ENCODE data around the gene SCN5A. TPM values are rescaled to one million over a fixed set of nuclear protein-coding genes. Genes with fewer than 3 reads are reported as not detected.

Gene SCN5A
- total and polyA plus RNA-seq, 2 of the 13 experiments (the other 11 are each of a cell fraction or from before 2014, with no cell fraction given): 0.22 TPM; not detected in 1

- Histone ChIP-seq H3K4me3 (replicated peaks in 1 of 3; ENCODE audit: insufficient read depth in 1 of 3, low read depth in 2 of 3, low read length in 3 of 3) (no peak overlapping the region), H2AFZ (ENCODE audit: low read length) (no peak overlapping the region), H3K9ac (ENCODE audit: insufficient read depth, low read depth, low read length) (no peak overlapping the region), H3K9me3 (ENCODE audit: low read length) (no peaks in the 10 kb centered on the region), H3K79me2 (ENCODE audit: insufficient read depth, low read length) (no peaks in the 10 kb centered on the region), H3K27me3 (ENCODE audit: control insufficient read depth in 1 of 2, insufficient read depth in 2 of 2, low read length in 2 of 2) (peaks cover 0 to 14% of the 10 kb centered on the region in 2 experiments; a peak in 3 of 5 replicates), H3K4me1 (ENCODE audit: insufficient read depth, low read length) (no peaks in the 10 kb centered on the region), H3K4me2 (ENCODE audit: low read depth, low read length) (no peak overlapping the region), H3K27ac (ENCODE audit: extremely low read length, insufficient read depth, low read length) (no peak overlapping the region), H4K20me1 (ENCODE audit: insufficient read depth, low read length) (no peaks in the 10 kb centered on the region), H3K36me3 (replicated peaks in 1 of 2; ENCODE audit: control insufficient read depth in 1 of 2, insufficient read depth in 2 of 2, low read length in 2 of 2) (no peaks in the 10 kb centered on the region)
- 0% methylated on average over 2 of the region's 3 CpGs for WGBS (ENCODE audit: low lambda C conversion rate)
- POLR2A ChIA-PET: no interaction called here
- CTCF ChIA-PET (ENCODE audit: low intra/inter-chr PET ratio, low total read pairs): no interaction called here
- no peak for ATAC-seq
- no TSS peak for BruUV-seq (replicated peaks)
- in situ Hi-C loops (cut with HindIII; ENCODE audit: extremely low pct_ligation_motif_present, low pct_unique_long_range_greater_than_20kb): no loop called here
- intact Hi-C loops (cut with micrococcal nuclease; ENCODE audit: unreplicated experiment): no loop called here
- FAIRE-seq: no peak
- no peak for TF ChIP-seq ZNF619 (CRISPR knock-in tag; IDR thresholded peaks at IDR 0.05)
- TF ChIP-seq ZNF850 (CRISPR knock-in tag; conservative IDR thresholded peaks at IDR 0.05): no peak
- no peak for TF ChIP-seq ZNF232 (CRISPR knock-in tag; IDR thresholded peaks at IDR 0.05; ENCODE audit: borderline replicate concordance)
- TF ChIP-seq GATA4 (IDR thresholded peaks at IDR 0.05; ENCODE audit: borderline replicate concordance, low read depth): no peak
- TF ChIP-seq AKAP8 (CRISPR knock-in tag; IDR thresholded peaks at IDR 0.05): no peak
- TF ChIP-seq BCL3 (CRISPR knock-in tag; IDR thresholded peaks at IDR 0.05): no peak
- TF ChIP-seq ZC3H13 (CRISPR knock-in tag; IDR thresholded peaks at IDR 0.05): no peak
- TF ChIP-seq KMT2A (CRISPR knock-in tag; IDR thresholded peaks at IDR 0.05): no peak
- no peak for TF ChIP-seq POLR2A (IDR thresholded peaks at IDR 0.05; ENCODE audit: insufficient read depth in 1 of 2, low read depth in 2 of 2, low read length in 2 of 2)
- no peak for TF ChIP-seq PCBP2 (optimal IDR thresholded peaks at IDR 0.05; ENCODE audit: low read depth, low read length, poor library complexity, severe bottlenecking)
- no peak for TF ChIP-seq ZNF740 (CRISPR knock-in tag; IDR thresholded peaks at IDR 0.05)
- TF ChIP-seq ZNF296 (CRISPR knock-in tag; conservative IDR thresholded peaks at IDR 0.05): no peak
- TF ChIP-seq MEIS2 (CRISPR knock-in tag; IDR thresholded peaks at IDR 0.05): no peak
- no peak for TF ChIP-seq ZNF501 (CRISPR knock-in tag; IDR thresholded peaks at IDR 0.05)
- no peak for DNase-seq (ENCODE audit: low spot score)
Observed at GRCh38 chr3:38573556-38573955, 75.9 kb downstream of the SCN5A start.
